Measurements from ENCODE around the gene TMC1.
"Not testable (repeated sequence)": the region's sequence is repeated elsewhere in the genome, so short reads cannot be mapped to it uniquely, and the experiment has no call there.

Gene TMC1

DNA sequence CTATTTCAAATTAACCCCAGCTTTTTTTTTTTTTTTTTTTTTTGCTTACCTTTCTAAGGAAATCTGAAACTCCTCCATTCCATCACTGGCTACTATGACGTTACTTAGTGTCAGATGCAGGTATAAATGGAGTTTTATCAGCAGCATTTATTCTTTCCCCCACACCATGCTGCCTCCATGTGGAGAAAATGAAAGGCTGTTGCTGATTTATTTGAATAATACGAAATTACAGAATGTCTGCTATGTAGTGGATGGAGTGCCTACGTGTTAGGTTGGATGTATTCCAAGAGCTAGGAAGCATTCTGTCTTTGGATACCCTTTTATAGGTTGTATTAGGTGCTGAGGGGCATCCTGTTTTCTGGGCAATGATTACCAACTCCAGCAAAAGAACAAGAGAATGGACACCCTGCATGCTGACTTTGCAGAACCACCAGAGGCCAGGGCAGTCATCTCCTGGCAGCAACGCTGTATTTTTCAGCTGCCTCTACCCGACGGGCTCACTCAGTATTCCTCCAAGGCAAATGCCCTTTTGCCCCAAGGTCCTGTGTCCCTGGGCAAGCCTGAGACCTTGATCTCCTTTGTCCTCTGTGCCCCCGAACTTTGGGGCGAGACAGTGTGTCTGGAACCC, 232.0 kb downstream of the TMC1 start:
- no peak for DNase-seq (ENCODE audit: low read depth in 2 of 3, low spot score in 2 of 3)

- no peak for DNase-seq (ENCODE audit: low read depth in 2 of 3, low spot score in 2 of 3)
Observed at GRCh38 chr9:72755836-72756235, 234.4 kb downstream of the TMC1 start.

GRCh38 chr9:72758944-72759343, 237.5 kb downstream of the TMC1 start:
- no peak for DNase-seq (ENCODE audit: low read depth in 2 of 3, low spot score in 2 of 3)

DNA sequence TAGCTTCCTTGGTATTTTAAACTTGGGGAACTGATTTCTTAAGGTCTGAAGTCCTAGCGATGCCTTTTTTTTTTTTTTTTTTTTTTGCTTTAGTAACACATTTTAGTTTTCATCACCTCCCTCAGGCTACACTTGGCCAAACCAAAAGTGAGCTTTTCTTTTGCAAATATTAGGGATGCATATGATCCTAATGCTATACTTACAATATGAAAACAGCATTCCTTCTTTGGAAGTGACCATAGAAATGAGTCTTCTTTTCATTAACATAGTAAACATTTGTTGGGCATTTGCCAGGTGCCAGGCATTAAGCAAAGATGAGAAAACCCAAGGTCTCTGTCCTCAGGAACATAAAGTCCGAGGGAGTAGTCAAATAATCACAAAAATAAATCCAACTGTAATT, 241.6 kb downstream of the TMC1 start:
- DNase-seq (ENCODE audit: low read depth in 2 of 3, low spot score in 2 of 3): no peak

DNA sequence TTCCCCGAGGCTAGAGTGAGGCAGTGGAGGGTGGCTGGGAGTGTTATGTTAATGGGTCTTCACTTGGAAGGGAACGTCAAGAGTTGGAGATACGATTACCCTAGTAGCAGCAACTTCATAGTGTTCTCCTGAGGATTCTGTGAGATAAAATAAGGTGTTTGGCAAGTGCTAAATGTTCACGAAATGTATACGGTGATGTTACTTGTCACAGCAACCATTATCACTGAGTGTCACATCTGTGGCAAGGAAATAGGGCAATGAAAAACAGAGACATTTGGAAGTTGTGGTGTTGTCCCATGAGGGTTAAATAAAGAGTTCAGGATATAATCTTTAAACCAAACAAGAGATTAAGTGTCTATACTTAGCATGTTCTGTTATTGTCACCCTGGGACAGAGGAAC, 248.1 kb downstream of the TMC1 start:
- DNase-seq (ENCODE audit: low read depth in 2 of 3, low spot score in 2 of 3): no peak

- no peak for DNase-seq (ENCODE audit: low read depth in 2 of 3, low spot score in 2 of 3)
Observed at GRCh38 chr9:72772661-72773060, 251.3 kb downstream of the TMC1 start.

DNA sequence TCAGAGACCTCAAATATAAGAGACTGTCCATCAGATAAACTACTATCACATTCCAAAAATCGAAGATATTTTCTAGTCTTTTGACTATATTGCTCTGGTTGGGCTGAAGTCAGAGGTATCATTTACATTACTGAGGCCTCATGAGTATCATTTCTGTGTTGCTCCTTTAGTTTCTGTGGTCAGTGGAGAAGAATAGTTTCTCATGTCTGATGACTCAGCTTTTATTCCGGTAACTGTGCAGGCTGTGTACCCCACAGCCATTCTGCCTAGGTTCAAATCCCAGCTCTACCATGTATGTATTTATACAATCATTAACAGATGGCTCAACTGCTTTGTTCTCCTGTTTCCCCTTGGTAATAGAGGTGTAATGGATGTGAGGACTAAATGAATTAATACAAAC, 252.2 kb downstream of the TMC1 start:
- no peak for DNase-seq (ENCODE audit: low read depth in 2 of 3, low spot score in 2 of 3)

DNA sequence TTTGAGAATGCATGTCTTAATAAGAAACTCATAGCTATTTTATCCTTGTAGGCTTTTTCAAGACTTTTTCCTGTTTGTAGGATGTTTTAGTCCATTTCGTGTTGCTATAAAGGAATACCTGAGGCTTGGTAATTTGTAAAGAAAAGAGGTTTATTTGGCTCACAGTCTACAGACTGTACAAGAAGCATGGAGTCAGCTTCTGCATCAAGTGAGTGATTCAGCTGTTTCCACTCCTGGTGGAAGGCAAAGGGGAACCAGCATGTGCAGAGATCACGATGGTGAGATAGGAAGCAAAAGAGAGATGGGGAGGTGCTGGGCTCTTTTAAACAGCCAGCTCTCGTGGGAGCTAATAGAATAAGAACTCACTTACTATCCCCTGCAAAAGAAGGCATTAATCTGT, 254.2 kb downstream of the TMC1 start:
- DNase-seq (ENCODE audit: low read depth in 2 of 3, low spot score in 2 of 3): no peak

DNA sequence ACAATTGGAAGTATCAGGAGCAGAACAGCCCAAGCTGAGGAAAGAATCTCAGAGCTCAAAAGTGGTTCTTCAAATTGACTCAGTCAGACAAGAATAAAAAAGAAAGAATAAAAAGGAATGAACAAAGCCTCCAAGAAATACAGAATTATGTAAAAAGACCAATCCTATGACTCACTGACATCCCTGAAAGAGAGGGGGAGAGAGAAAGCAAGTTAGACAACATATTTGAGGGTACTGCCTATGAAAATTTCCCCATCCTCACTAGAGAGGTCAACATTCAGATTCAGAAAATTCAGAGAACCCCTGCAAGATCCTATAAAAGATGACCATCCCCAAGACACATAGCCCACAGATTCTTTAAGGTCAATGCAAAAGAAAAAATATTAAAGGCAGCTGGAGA, 258.2 kb downstream of the TMC1 start:
- no peak for DNase-seq (ENCODE audit: low read depth in 2 of 3, low spot score in 2 of 3)

GRCh38 chr9:72786948-72787347, 265.5 kb downstream of the TMC1 start:
- DNase-seq (ENCODE audit: low read depth in 2 of 3, low spot score in 2 of 3): no peak

DNA sequence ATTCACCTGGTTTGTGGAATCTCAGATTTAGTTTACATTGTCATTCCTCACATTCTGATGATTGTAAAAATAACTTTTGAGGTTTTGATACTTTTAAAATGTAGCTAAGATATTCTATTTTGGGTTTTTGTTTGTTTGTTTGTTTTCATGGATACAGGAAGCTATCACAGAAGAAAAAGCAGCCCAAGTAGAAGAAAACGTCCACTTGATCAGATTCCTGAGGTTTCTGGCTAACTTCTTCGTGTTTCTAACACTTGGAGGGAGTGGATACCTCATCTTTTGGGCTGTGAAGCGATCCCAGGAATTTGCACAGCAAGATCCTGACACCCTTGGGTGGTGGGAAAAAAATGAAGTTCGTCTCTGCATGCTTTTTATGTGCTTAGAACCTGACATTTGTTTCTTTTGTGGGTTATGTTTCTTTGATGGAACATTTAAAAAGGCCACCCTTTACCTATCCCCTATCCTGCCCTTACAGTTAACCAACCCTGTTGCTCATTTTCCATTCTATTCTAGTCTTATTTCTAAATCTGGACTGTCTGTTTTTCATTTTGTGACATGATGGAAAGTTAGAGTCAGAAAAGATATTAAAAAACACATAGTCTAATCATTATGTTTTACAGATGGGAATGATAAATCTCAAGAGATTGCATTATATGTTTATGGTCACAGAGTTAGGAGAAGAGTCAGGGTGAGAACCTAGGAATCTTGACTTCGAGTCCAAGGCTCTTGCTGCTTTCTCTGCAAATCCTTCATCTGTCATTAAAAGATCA, 267.7 kb downstream of the TMC1 start:
- DNase-seq (ENCODE audit: low read depth in 2 of 3, low spot score in 2 of 3): no peak

DNA sequence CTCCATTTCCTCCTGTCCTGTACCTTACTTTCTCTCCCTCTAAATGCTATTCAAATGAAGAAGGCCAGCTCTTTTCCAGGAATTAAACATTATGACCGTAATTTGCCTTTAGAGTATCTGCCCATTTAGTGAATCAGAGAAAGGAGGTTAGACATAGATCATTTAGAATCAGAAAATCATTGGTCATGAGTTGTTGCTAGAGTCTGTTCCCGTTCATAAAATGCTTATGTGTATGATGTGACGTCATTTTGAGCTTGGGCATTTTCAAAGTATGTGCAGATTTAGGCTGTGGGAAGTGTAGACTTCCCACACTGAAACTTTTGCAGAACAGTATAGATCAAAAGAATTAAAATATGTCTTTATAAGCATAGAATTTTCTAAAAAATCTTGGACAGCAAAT, 268.5 kb downstream of the TMC1 start:
- no peak for DNase-seq (ENCODE audit: low read depth in 2 of 3, low spot score in 2 of 3)

GRCh38 chr9:72790989-72791388, 269.6 kb downstream of the TMC1 start:
- no peak for DNase-seq (ENCODE audit: low read depth in 2 of 3, low spot score in 2 of 3)

GRCh38 chr9:72791436-72791835, 270.0 kb downstream of the TMC1 start:
- DNase-seq (ENCODE audit: low read depth in 2 of 3, low spot score in 2 of 3): no peak

- DNase-seq (ENCODE audit: low read depth in 2 of 3, low spot score in 2 of 3): no peak
Observed at GRCh38 chr9:72794946-72795345, 273.5 kb downstream of the TMC1 start.

- DNase-seq (ENCODE audit: low read depth in 2 of 3, low spot score in 2 of 3): no peak
Observed at GRCh38 chr9:72800328-72800994, 279.1 kb downstream of the TMC1 start.

DNA sequence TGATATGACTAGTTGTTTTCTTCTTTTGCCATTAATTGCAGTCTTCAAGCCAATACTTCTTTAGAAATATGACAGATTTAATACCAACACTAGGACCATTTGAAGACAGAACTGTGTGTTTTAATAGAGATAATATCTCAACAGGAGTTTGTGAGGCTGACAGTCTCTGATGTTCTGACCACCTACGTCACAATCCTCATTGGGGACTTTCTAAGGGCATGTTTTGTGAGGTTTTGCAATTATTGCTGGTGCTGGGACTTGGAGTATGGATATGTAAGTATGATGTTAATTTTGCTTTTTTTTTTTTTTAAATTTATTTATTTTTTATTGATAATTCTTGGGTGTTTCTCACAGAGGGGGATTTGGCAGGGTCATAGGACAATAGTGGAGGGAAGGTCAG, 283.8 kb downstream of the TMC1 start:
- DNase-seq (ENCODE audit: low read depth in 2 of 3, low spot score in 2 of 3): no peak

- not testable (repeated sequence) for DNase-seq (ENCODE audit: low read depth in 2 of 3, low spot score in 2 of 3)
Observed at GRCh38 chr9:72806313-72806809, 285.0 kb downstream of the TMC1 start.

GRCh38 chr9:72807765-72808445, 286.5 kb downstream of the TMC1 start:
- DNase-seq (ENCODE audit: low read depth in 2 of 3, low spot score in 2 of 3): no peak

- DNase-seq (ENCODE audit: low read depth in 2 of 3, low spot score in 2 of 3): no peak
Observed at GRCh38 chr9:72808446-72808768, 287.0 kb downstream of the TMC1 start.

GRCh38 chr9:72809586-72809985, 288.2 kb downstream of the TMC1 start:
- DNase-seq (ENCODE audit: low read depth in 2 of 3, low spot score in 2 of 3): no peak
